ENCODE measurements around the gene BRWD1.

Gene BRWD1

DNA sequence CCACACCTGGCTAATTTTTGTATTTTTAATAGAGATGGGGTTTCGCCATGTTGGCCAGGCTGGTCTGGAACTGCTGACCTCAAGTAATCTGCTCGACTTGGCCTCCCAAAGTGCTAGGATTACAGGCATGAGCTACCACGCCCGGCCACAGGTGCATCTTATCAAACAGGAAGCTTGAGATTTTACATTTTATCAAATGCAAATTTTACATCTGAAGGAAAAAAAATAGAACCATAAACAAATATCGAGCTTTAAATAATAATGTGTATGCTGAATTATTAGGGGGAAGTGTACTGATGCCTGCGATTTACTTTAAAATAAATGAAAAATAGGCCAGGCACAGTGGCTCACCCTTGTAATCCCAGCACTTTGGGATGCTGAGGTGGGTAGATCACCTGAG is 16.6 kb upstream of the BRWD1 start:
- DNase-seq = no peak

DNA sequence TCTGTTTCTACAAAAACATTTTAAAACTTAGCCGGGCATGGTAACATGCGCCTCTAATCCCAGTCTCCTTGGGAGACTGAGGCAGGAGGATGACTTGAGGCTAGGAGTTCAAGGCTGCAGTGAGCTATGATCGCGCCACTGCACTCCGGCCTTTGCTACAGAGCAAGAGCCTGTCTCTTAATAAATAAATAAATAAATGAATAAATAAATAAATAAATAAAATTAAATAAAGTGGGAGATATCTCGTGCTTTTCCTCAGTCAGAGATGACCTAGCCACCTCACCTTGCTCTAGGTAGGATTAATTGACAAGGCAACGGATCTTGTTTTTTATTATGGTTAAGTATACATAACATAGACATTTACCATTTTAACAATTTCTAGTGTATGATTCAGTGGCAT is 14.3 kb upstream of the BRWD1 start:
- DNase-seq = no peak

GRCh38 chr21:39326607-39327307 is 13.3 kb upstream of the BRWD1 start:
- DNase-seq = no peak

DNA sequence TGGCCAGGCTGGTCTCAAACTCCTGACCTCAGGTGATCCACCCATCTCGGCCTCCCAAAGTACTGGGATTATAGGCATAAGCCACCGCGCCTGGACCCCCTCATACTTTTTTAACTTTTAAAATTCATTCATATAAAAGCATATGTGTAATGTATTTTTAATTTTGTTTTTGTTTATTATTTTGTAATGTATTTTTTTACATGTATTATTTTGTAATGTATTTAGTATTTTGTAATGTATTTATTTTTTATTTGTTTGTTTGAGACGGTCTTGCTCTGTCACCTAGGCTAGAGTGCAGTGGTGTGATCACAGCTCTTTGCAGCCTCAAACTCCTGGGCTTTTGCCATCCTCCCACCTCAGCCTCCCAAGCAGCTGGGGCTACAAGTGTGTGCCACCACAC is 12.0 kb upstream of the BRWD1 start:
- no peak for DNase-seq

GRCh38 chr21:39321424-39321823 is 8.0 kb upstream of the BRWD1 start:
- no peak for DNase-seq

- DNase-seq = no peak
These were observed 6.4 kb upstream of the BRWD1 start for GRCh38 chr21:39319814-39320332.

- DNase-seq = no peak
These were observed 5.9 kb upstream of the BRWD1 start for GRCh38 chr21:39319251-39319756.

DNA sequence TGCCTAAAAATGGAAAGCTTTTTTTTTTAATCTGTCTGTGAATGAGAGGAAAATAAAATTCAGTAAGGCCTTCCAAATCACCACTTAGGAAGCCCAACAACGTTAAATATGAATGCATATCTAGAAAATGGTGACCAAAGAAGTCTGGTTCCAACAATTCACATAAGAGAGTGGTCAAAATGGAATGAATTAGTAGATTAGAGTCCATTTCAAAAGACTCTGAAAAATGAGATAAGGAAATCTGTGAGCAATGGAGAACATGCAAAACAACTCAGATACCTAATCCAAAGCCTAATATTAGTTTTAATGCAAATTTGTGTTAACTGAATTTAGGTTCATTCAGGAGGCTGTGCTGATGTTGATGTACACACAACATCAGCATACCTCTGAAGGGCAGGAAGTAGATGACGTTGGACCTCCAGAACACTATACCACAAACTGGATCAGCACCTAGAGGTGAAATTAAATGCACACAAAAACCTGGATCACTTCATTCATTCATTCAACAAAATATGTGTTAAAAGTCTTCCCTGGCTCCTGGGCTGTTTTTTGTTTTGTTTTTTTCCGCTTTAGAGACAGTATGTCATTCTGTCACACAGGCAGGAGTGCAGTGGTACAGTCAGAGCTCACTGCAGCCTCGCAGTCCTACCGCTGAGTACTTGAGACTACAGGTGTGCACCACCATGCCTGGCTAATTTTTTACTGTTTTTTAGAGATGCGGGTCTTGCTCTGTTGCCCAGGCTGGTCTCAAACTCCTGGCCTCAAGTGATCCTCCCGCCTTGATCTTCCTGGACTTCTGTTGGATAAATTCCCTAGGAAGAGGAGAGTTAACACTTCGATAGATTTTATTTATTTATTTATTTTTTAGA is 4.9 kb upstream of the BRWD1 start:
- DNase-seq = no peak

GRCh38 chr21:39317134-39318090 is 4.0 kb upstream of the BRWD1 start:
- peak in 5 of 51 donors; percentile 5 to 16 (median 7) for DNase-seq

GRCh38 chr21:39316729-39317128 is 3.3 kb upstream of the BRWD1 start:
- no peak for DNase-seq

- no peak for DNase-seq
These were observed 2.4 kb upstream of the BRWD1 start for GRCh38 chr21:39315603-39316445.

DNA sequence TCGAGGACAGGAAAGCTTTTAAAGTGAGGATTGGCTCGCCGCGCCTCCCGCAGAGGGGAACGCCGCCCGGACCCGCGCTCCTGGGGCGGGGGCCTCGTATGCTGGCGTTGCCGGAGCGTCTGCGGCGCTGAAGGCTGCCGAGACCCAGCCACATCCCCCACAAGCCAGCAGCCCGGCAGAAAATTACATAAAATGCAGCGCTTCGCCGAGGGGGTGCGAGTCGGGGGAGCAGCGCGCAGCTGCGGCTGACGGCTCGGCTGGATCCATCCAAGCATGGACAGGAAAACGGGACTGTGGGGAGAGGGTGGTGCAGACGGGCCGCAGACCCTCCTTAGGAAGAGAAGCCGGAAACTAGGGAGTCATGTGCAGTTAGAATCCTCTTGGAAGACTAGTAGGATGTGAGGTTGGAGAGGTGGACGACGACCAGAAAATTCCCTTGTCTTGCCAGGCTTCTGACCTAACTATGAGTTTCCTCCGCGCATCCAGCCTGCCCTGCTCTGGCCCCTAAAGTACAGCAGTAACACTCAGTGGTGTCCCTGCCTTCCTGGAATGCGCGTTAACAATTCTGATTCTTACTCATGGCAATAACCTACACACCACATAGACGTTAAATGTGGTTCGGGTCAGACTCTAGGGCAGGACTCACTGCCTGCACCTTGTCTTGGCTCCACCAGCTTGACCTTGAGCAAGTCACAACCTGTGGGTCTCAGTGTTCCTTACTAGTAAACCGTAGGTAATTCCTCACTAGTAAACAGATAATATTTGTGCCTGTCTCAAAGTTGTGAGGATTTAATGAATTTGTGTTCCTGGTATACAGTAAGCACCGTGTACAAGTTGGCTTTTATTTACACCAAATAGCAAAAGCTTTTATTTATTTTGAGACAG is 953 bp upstream of the BRWD1 start:
- DNase-seq = peak in 37 of 51 donors; percentile 7 to 85 (median 56)

- peak in 25 of 51 donors; percentile 19 to 90 (median 63) for DNase-seq
These were observed 326 bp downstream of the BRWD1 start for GRCh38 chr21:39313042-39313570.

DNA sequence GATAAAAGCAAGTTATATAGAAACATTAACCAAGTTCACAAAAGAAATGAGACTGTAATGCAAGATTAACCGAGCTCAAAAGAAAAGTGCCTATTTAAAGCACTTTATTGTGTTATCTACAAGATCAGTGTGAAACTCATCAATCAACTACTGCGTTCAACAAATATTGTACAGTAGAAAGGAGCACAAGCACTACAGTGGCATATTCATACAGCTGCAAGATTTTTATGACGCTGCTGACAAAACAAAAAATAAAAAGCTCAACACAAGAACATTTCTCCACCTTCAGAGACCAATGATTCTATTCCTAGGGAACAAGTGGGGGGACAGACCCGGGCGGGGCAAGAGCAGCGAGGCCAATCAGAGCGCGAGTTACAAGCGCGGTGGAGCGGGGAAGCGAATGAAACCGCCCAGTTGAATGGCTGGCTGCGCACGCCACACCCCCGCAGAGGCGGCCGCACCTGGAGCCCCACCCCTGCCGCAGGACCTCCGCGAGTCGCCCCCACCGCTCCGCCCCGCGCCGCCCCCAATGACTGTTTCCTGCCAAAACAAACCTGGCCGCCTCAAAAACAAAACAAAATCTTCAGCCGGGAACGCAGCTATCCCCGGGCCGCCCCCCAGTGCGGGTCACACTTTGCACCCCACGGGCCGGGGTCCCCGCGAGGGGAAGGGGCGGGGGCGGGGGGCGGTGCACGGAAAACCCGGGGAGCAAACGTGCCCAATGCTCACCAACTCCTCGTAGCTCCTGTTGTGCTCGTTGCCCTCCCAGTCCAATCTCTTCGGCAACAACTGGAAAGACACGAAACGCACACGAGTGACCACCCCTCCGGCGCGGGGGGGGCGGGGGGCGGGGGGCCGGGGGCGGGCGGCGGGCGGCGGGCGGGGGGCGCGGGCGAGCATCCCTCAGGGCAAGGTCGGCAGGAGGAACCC is 1.1 kb downstream of the BRWD1 start:
- DNase-seq = peak; percentile 61 to 96 (median 91)

GRCh38 chr21:39311164-39311563 is 2.3 kb downstream of the BRWD1 start:
- DNase-seq = no peak

GRCh38 chr21:39307466-39307865 is 6.0 kb downstream of the BRWD1 start:
- DNase-seq = no peak

- DNase-seq = no peak
These were observed 12.8 kb downstream of the BRWD1 start for GRCh38 chr21:39300587-39300986.

DNA sequence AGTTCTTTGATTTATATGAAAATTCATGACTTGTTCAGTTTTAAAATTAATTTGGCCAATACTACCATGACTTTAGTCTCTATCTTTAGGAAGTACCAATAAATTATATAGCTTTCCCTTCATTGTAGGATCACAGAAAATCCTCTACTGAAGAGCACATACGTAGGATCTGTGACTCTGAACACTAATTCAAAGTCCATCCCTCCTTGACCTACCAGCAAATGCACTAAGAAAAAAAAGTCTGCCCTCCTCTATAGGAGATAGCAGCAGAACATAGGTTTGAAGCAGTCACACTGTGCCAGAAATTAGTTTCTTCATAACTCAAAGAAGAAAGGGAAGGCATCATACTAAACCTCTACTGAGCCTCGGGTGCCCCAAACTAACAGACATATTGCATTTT is 16.5 kb downstream of the BRWD1 start:
- no peak for DNase-seq
